Epithelial cell of esophagus (primary cell): ENCODE measurements around the gene PLCG2.
A peak's percentile ranks its signal among the peaks of the same experiment; 100 is the strongest.

Experiments
- DNase-seq: peaks from one replicate; pipeline ENCODE4 v3.0.0; 2010; ENCODE audit warnings: low read depth
- H3K4me3 ChIP-seq: 2 replicates; pipeline ENCODE4 v1.5.1; 2011; ENCODE audit warnings: mild to moderate bottlenecking, low read length, control low read depth
- CTCF ChIP-seq: IDR thresholded peaks from 2 replicates; pipeline ENCODE4 v1.5.1; 2011; ENCODE audit warnings: low read depth, mild to moderate bottlenecking, low read length, control low read depth, inconsistent platforms; ENCODE audit not compliant: insufficient read depth; ENCODE audit errors: missing control alignments

The PLCG2 gene

GRCh38 chr16:81987121-81987520 is 208.0 kb downstream of the PLCG2 start:
- H3K4me3 ChIP-seq, result no peak overlapping the region
- no peak for TF ChIP-seq CTCF
- no peak for DNase-seq

DNA sequence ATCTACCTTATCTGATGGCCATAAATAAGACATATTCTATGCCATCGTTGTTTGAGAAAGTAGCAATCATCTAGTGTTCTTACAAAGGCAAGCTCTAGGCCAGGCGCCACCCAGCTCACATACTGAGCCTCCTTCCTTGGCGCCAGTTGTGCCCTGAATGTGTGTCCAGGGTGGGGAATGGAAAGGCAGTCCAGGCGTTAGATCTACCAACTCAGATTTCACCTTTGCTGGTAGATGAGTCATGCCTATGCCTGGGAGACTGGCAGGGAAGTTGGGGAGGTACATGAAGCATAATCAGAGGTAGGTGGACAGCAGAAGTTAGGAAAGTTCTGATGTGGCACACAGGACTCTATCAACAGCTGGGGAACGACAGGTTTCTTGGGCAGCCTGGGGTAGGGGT is 208.6 kb downstream of the PLCG2 start:
- peak; percentile 50 for DNase-seq
- TF ChIP-seq CTCF, result no peak
- no peak overlapping the region for H3K4me3 ChIP-seq

DNA sequence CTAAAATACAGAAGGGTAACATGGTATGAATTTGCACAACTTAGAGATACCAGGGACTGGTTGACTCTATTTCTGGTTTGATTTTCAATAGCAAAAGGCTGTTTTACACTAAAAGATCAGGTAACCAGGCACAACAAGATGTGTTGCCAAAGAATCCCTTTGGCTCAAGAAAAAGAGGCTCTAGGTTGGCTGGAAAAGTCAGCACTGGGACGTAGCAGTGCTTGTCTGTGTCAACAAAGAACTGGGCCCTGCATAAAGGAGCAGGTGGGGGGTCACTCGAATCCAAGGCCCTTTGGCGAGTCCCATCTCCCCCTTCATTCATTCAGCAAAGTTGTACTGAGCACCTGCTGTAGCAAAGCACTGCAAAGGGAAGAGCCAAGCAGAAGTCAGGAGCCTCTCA is 213.8 kb downstream of the PLCG2 start:
- TF ChIP-seq CTCF, result no peak
- no peak overlapping the region for H3K4me3 ChIP-seq
- DNase-seq, result no peak

GRCh38 chr16:81994485-81994884 is 215.4 kb downstream of the PLCG2 start:
- peak; percentile 37 for TF ChIP-seq CTCF
- DNase-seq, result no peak
- H3K4me3 ChIP-seq, result no peak overlapping the region

DNA sequence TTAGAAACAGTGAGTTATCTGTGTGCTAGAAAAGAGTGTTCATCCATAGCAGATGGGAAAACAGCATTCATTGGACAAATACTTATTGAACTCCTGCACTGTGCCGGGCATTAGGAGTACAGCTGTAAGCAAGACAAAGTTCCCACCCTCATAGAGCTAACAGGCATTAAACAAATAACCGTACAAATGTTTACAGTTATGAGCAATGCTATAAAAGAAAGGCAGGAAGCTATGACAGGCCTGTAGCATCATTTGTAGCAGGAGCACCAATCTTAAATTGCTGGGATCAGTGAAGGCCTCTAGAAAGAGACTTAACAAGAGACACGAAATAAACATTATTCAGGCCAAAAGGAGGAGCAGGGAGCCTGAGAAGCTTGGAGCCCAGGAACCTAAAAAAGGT is 216.6 kb downstream of the PLCG2 start:
- no peak overlapping the region for H3K4me3 ChIP-seq
- no peak for DNase-seq
- no peak for TF ChIP-seq CTCF

- peak; percentile 50 for DNase-seq
- H3K4me3 ChIP-seq, result no peak overlapping the region
- peak; percentile 20 for TF ChIP-seq CTCF
Observed at GRCh38 chr16:81996664-81997509, 217.8 kb downstream of the PLCG2 start.

- TF ChIP-seq CTCF, result no peak
- no peak overlapping the region for H3K4me3 ChIP-seq
- peak; percentile 67 for DNase-seq
Observed at GRCh38 chr16:81997738-81998137, 218.6 kb downstream of the PLCG2 start.
